Cardiac muscle cell (in vitro differentiated cells and primary cell): Measurements from ENCODE around the gene ZNF362. TPM values are rescaled to one million over a fixed set of nuclear protein-coding genes. Genes with fewer than 3 reads are reported as not detected.

Source experiments
- DNase-seq, 2 donors: peaks; one replicate each; pipeline versions ENCODE4 v3.0.0 to v3.0.0-alpha.2; 2010 to 2017; ENCODE audit warnings: low read depth in 1 of 2, low spot score in 1 of 2
- H3K27ac ChIP-seq: fragments of 200-600 bp; sonication (generic); 2 replicates; pipeline ENCODE4 v1.5.1; 2016
- H3K27me3 ChIP-seq: fragments of 200-600 bp; sonication (generic); 2 replicates; pipeline ENCODE4 v1.6.0; 2016; ENCODE audit warnings: control low read depth
- H3K36me3 ChIP-seq: fragments of 200-600 bp; sonication (generic); 2 replicates; pipeline ENCODE4 v1.5.1; 2016; ENCODE audit warnings: control low read depth
- H3K4me1 ChIP-seq: fragments of 200-600 bp; sonication (generic); 2 replicates; pipeline ENCODE4 v1.8.1; 2017; ENCODE audit warnings: low read depth, mild to moderate bottlenecking, mixed run types
- H3K4me3 ChIP-seq: fragments of 200-600 bp; sonication (generic); 2 replicates; pipeline ENCODE4 v1.5.1; 2016; ENCODE audit warnings: mild to moderate bottlenecking
- H3K9me3 ChIP-seq: fragments of 200-600 bp; sonication (generic); 2 replicates; pipeline ENCODE4 v1.5.1; 2017; ENCODE audit warnings: low read depth, mild to moderate bottlenecking, control low read depth
- polyA plus RNA-seq: library from polyadenylated mRNA; unstranded; fragments of >200 nt; fragmentation: Nextera tagmentation; extraction: Ambion mirVana; gene quantifications from 2 replicates; pipeline ENCODE4 v1.2.1, GENCODE V29; 2016
- total RNA-seq: library from RNA; depleted of rRNA; stranded (reverse); fragments of >200 nt; gene quantifications from 2 replicates; pipeline ENCODE4 v1.2.3, GENCODE V29; 2016
- TF ChIP-seq, protein P1 (sequence below): IDR thresholded peaks from 2 replicates; pipeline ENCODE4 v1.5.1; 2012; ENCODE audit warnings: low read depth, mild to moderate bottlenecking, low read length

The ZNF362 gene
- total and polyA plus RNA-seq, 2 experiments from 2014 or later = 57.9 to 77.5 TPM

DNA sequence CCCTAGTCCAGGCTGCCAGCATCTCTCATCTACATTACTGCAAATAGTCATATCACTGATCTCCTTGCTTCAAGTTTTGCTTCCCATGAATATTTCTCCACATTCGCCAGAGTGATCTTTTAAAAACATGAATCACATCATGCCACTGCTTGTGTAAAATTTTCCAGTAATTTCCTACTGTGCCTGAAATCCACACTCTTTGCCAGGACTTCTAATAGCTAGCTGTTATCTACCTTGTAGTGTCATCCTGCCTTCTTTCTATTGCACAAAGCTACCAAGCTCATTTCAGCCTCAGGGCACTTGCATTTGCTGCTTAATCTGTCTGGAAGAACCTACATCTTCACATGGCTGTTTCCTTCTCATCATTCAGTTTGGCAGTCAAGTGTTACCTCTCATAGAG is 33.9 kb upstream of the ZNF362 start:
- no peaks in the 10 kb centered on the region for H3K27me3 ChIP-seq
- TF ChIP-seq, protein P1, sequence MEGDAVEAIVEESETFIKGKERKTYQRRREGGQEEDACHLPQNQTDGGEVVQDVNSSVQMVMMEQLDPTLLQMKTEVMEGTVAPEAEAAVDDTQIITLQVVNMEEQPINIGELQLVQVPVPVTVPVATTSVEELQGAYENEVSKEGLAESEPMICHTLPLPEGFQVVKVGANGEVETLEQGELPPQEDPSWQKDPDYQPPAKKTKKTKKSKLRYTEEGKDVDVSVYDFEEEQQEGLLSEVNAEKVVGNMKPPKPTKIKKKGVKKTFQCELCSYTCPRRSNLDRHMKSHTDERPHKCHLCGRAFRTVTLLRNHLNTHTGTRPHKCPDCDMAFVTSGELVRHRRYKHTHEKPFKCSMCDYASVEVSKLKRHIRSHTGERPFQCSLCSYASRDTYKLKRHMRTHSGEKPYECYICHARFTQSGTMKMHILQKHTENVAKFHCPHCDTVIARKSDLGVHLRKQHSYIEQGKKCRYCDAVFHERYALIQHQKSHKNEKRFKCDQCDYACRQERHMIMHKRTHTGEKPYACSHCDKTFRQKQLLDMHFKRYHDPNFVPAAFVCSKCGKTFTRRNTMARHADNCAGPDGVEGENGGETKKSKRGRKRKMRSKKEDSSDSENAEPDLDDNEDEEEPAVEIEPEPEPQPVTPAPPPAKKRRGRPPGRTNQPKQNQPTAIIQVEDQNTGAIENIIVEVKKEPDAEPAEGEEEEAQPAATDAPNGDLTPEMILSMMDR = no peak
- H3K4me1 ChIP-seq = no peaks in the 10 kb centered on the region

DNA sequence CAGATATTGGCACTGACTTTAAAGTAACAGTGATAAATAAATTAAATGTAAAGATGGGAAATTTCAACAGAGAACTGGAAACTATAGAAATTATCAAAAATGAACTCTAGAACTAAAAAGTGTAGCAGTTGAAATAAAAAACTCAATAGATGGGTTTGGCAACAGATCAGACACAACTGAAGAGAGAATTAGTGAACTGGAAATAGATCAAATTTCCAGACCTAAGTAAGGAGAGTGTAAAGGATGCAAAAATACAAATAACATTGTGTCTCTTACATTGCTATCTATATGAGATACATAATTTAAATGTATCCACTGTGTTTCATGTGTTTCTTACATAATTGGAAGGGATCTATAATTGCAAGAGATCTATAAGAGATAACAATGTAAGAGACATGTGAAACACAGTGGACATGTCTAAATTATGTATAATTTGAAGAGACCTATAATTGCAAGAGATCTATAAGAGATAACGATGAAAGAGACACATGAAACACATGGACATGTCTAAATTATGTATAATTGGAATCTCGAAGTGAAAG is 32.1 kb upstream of the ZNF362 start:
- no peaks in the 10 kb centered on the region for H3K9me3 ChIP-seq

More for the DNA sequence above, 33.9 kb upstream of the ZNF362 start:
- Histone ChIP-seq H3K9me3 (no peaks in the 10 kb centered on the region), H3K4me3 (no peak overlapping the region), H3K36me3 (no peaks in the 10 kb centered on the region), H3K27ac (no peak overlapping the region)
- no peak for DNase-seq

DNA sequence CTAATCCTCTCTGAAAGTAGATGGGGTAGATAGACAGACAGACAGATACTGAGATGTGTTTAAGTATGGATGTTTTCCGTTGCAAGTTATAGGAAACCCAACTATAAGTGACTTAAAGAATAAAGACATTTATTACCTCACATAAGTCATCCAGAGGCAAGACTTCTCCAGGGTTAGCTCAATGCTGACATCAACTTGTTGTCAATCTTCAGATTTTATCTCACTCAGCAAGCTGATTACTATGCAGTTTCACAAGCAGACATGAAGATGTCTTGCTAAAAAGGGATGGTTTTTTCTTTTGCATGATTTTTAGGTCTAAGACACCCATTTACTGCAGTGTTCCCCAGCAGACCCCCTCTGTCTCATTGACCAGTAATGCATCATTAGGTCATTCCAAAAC is 30.7 kb upstream of the ZNF362 start:
- Histone ChIP-seq H3K9me3 (no peaks in the 10 kb centered on the region), H3K4me1 (no peaks in the 10 kb centered on the region), H3K36me3 (no peaks in the 10 kb centered on the region), H3K27me3 (no peaks in the 10 kb centered on the region), H3K4me3 (no peak overlapping the region), H3K27ac (no peak overlapping the region)
- TF ChIP-seq, protein P1 = no peak
- no peak for DNase-seq

More for the DNA sequence above, 32.1 kb upstream of the ZNF362 start:
- Histone ChIP-seq H3K27ac (no peak overlapping the region), H3K27me3 (no peaks in the 10 kb centered on the region), H3K36me3 (no peaks in the 10 kb centered on the region), H3K4me1 (no peaks in the 10 kb centered on the region), H3K4me3 (no peak overlapping the region)
- no peak for DNase-seq
- TF ChIP-seq, protein P1 = no peak

DNA sequence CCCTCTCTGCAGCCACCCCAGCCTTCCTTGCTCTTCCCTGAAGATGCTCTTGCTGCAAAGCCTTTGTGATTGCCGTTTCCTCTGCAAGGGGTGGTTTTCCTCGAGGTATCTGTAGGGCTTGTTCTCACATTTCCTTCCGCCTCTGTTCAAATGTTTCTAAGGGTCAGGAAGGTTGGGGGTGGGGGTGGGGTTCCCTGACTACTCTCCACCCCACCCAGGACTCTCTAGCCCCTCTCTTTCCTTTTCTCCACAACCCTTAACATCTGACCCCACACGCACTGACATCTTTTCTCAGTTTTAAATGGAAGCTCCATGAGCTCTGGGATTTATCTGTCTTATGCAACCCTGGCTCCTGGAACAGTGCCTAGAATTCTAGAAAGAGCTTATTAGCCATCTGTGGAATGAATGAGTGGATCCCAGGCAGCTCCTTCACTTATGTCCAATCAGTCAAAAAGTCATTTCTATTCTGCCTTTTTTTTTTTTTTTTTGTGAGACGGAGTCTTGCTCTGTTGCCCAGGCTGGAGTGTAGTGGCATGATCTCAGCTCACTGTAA is 27.3 kb upstream of the ZNF362 start:
- H3K36me3 ChIP-seq = no peaks in the 10 kb centered on the region
- H3K27ac ChIP-seq = no peak overlapping the region
- TF ChIP-seq, protein P1 = no peak
- DNase-seq = peak in 1 of 2 donors; percentile 96
- H3K4me3 ChIP-seq = no peak overlapping the region
- no peaks in the 10 kb centered on the region for H3K4me1 ChIP-seq
- no peaks in the 10 kb centered on the region for H3K27me3 ChIP-seq
- H3K9me3 ChIP-seq = no peaks in the 10 kb centered on the region

DNA sequence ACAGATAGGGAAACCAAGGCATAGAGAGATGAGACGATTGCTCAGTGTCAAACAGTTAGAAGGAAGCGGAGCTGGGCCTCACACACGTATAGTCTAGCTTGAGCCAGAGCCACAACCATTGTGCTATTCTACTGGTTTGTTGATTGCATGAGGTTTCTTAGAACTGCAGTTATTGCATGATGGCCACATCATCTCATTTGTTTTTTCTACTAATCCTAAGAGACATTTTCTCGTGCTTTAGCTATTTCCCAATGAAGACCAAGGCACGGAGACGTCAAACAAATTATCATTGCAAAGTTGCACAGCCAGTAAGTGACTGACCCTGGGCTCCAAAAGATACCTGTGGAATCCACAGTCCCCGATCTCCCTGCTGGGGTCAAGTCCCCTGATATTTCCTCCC is 25.1 kb upstream of the ZNF362 start:
- Histone ChIP-seq H3K9me3 (no peaks in the 10 kb centered on the region), H3K4me1 (no peaks in the 10 kb centered on the region), H3K36me3 (no peaks in the 10 kb centered on the region), H3K4me3 (no peak overlapping the region), H3K27me3 (no peaks in the 10 kb centered on the region), H3K27ac (no peak overlapping the region)
- TF ChIP-seq, protein P1 = no peak
- DNase-seq = no peak
